Mesendoderm (in vitro differentiated cells): Measurements from ENCODE around the gene ZP2.
"Not testable (repeated sequence)": the region's sequence is repeated elsewhere in the genome, so short reads cannot be mapped to it uniquely, and the experiment has no call there.

Source experiments
- DNase-seq: peaks from one replicate; pipeline ENCODE4 v3.0.0; 2013
- H2AK5ac ChIP-seq: 2 replicates; pipeline ENCODE4 v1.6.1; 2013; ENCODE audit warnings: low read length, inconsistent platforms
- H2BK120ac ChIP-seq: 2 replicates; pipeline ENCODE4 v1.6.1; 2013; ENCODE audit warnings: low read depth, mild to moderate bottlenecking, low read length, moderate library complexity, mixed read lengths
- H2BK15ac ChIP-seq: replicated peaks from 2 replicates; pipeline ENCODE4 v1.6.1; 2013; ENCODE audit warnings: low read depth, mild to moderate bottlenecking, moderate library complexity
- H2BK5ac ChIP-seq: 2 replicates; pipeline ENCODE4 v1.6.1; 2013; ENCODE audit warnings: low read length, inconsistent platforms
- H3K18ac ChIP-seq: 2 replicates; pipeline ENCODE4 v1.6.1; 2013; ENCODE audit warnings: mild to moderate bottlenecking, low read length, mixed read lengths
- H3K23ac ChIP-seq: one replicate; pipeline ENCODE4 v1.6.1; 2013; ENCODE audit warnings: low read length
- H3K27ac ChIP-seq: 2 replicates; pipeline ENCODE4 v1.5.1; 2013; ENCODE audit warnings: low read depth, mild to moderate bottlenecking, inconsistent platforms, low read length, moderate library complexity
- H3K27me3 ChIP-seq: 2 replicates; pipeline ENCODE4 v1.6.1; 2013; ENCODE audit warnings: low read length, control low read depth, mild to moderate bottlenecking, inconsistent platforms; ENCODE audit not compliant: insufficient read depth, poor library complexity
- H3K36me3 ChIP-seq: 2 replicates; pipeline ENCODE4 v1.6.1; 2013; ENCODE audit warnings: low read length, inconsistent platforms; ENCODE audit not compliant: control insufficient read depth, insufficient read depth
- H3K4ac ChIP-seq: one replicate; pipeline ENCODE4 v1.6.1; 2013; ENCODE audit warnings: low read depth, mild to moderate bottlenecking, low read length, moderate library complexity
- H3K4me1 ChIP-seq: 2 replicates; pipeline ENCODE4 v1.6.1; 2013; ENCODE audit warnings: low read depth, low read length, inconsistent platforms; ENCODE audit not compliant: control insufficient read depth
- H3K4me2 ChIP-seq: 2 replicates; pipeline ENCODE4 v1.6.1; 2013; ENCODE audit warnings: low read length
- H3K4me3 ChIP-seq: 2 replicates; pipeline ENCODE4 v1.5.1; 2013; ENCODE audit warnings: mild to moderate bottlenecking, low read length
- H3K56ac ChIP-seq: one replicate; pipeline ENCODE4 v1.6.1; 2013; ENCODE audit warnings: low read length
- H3K79me1 ChIP-seq: 2 replicates; pipeline ENCODE4 v1.6.1; 2013; ENCODE audit warnings: low read length, inconsistent platforms
- H3K79me2 ChIP-seq: 2 replicates; pipeline ENCODE4 v1.6.1; 2013; ENCODE audit warnings: mild to moderate bottlenecking, low read length; ENCODE audit not compliant: control insufficient read depth, insufficient read depth
- H3K9ac ChIP-seq: 2 replicates; pipeline ENCODE4 v1.6.1; 2013; ENCODE audit warnings: low read length, inconsistent platforms
- H4K5ac ChIP-seq: one replicate; pipeline ENCODE4 v1.6.1; 2013; ENCODE audit warnings: low read length
- H4K8ac ChIP-seq: one replicate; pipeline ENCODE4 v1.6.1; 2013; ENCODE audit warnings: low read depth, mild to moderate bottlenecking, control low read depth, low read length, moderate library complexity
- WGBS: extraction: QIAGEN DNeasy Blood & Tissue Kit; methylation state at CpG from one replicate; pipeline ENCODE4 v1.1.7; 2013; ENCODE audit warnings: low lambda C conversion rate, missing lambda C conversion rate; ENCODE audit not compliant: insufficient coverage; ENCODE audit errors: extremely low coverage; 5-methylcytosine and 5-hydroxymethylcytosine counted together

ZP2 gene

GRCh38 chr16:21179983-21180365 is 31.4 kb downstream of the ZP2 start:
- H2BK5ac ChIP-seq = no peak overlapping the region
- H3K4ac ChIP-seq = no peak overlapping the region
- no CpG with 5 or more reads among the region's 3 CpGs for WGBS
- no peak overlapping the region for H2BK15ac ChIP-seq
- no peak for DNase-seq
- H3K9ac ChIP-seq = no peak overlapping the region
- H2AK5ac ChIP-seq = no peak overlapping the region
- H3K27ac ChIP-seq = no peak overlapping the region
- H4K5ac ChIP-seq = no peak overlapping the region
- H3K18ac ChIP-seq = no peak overlapping the region
- H3K4me1 ChIP-seq = no peaks in the 10 kb centered on the region
- H4K8ac ChIP-seq = no peak overlapping the region
- H3K36me3 ChIP-seq = peaks cover 4% of the 10 kb centered on the region
- H3K79me2 ChIP-seq = no peaks in the 10 kb centered on the region
- no peak overlapping the region for H3K56ac ChIP-seq
- H3K27me3 ChIP-seq = no peaks in the 10 kb centered on the region
- H3K79me1 ChIP-seq = no peaks in the 10 kb centered on the region
- H3K23ac ChIP-seq = no peak overlapping the region
- no peak overlapping the region for H2BK120ac ChIP-seq
- no peak overlapping the region for H3K4me3 ChIP-seq
- H3K4me2 ChIP-seq = no peak overlapping the region

- no peaks in the 10 kb centered on the region for H3K79me2 ChIP-seq
- H3K36me3 ChIP-seq = peaks cover 4% of the 10 kb centered on the region
- H2BK120ac ChIP-seq = no peak overlapping the region
- no peaks in the 10 kb centered on the region for H3K79me1 ChIP-seq
- no peak overlapping the region for H2AK5ac ChIP-seq
- H3K23ac ChIP-seq = no peak overlapping the region
- H3K4me1 ChIP-seq = no peaks in the 10 kb centered on the region
- no peak overlapping the region for H3K56ac ChIP-seq
- no peak overlapping the region for H2BK15ac ChIP-seq
- WGBS = no CpG with 5 or more reads among the region's 13 CpGs
- H4K8ac ChIP-seq = no peak overlapping the region
- H3K9ac ChIP-seq = no peak overlapping the region
- H2BK5ac ChIP-seq = no peak overlapping the region
- no peak overlapping the region for H4K5ac ChIP-seq
- no peaks in the 10 kb centered on the region for H3K27me3 ChIP-seq
- H3K27ac ChIP-seq = no peak overlapping the region
- H3K4me3 ChIP-seq = no peak overlapping the region
- H3K18ac ChIP-seq = no peak overlapping the region
- no peak overlapping the region for H3K4me2 ChIP-seq
- H3K4ac ChIP-seq = no peak overlapping the region
- no peak for DNase-seq
These were observed 32.0 kb downstream of the ZP2 start for GRCh38 chr16:21179126-21179982.

GRCh38 chr16:21175397-21175796 is 36.0 kb downstream of the ZP2 start:
- Histone ChIP-seq H3K4me1 (no peaks in the 10 kb centered on the region), H4K8ac (no peak overlapping the region), H2AK5ac (no peak overlapping the region), H3K27me3 (no peaks in the 10 kb centered on the region), H3K4ac (no peak overlapping the region), H3K79me1 (no peaks in the 10 kb centered on the region), H2BK5ac (no peak overlapping the region), H3K79me2 (no peaks in the 10 kb centered on the region), H3K18ac (no peak overlapping the region), H3K4me3 (no peak overlapping the region), H3K27ac (no peak overlapping the region), H4K5ac (no peak overlapping the region), H3K4me2 (no peak overlapping the region), H3K23ac (no peak overlapping the region), H3K9ac (no peak overlapping the region), H2BK15ac (no peak overlapping the region), H2BK120ac (no peak overlapping the region), H3K56ac (no peak overlapping the region), H3K36me3 (no peaks in the 10 kb centered on the region)
- WGBS = no CpG with 5 or more reads among the region's 1 CpG
- no peak for DNase-seq

- H3K56ac ChIP-seq = no peak overlapping the region
These were observed 38.7 kb downstream of the ZP2 start for GRCh38 chr16:21172650-21173049.

GRCh38 chr16:21170116-21170515 is 41.3 kb downstream of the ZP2 start:
- H3K79me1 ChIP-seq, H3K79me2 ChIP-seq, DNase-seq, H2BK120ac ChIP-seq, H3K27me3 ChIP-seq, H2AK5ac ChIP-seq, H3K4me2 ChIP-seq, H3K36me3 ChIP-seq, H2BK5ac ChIP-seq, H3K27ac ChIP-seq, H3K4me3 ChIP-seq, H3K18ac ChIP-seq, H3K23ac ChIP-seq, H3K56ac ChIP-seq, H3K4ac ChIP-seq, H4K8ac ChIP-seq, H3K4me1 ChIP-seq, H3K9ac ChIP-seq, H2BK15ac ChIP-seq, H4K5ac ChIP-seq: not testable (repeated sequence)
- WGBS = no CpG with 5 or more reads among the region's 8 CpGs

More at GRCh38 chr16:21172650-21173049, 38.7 kb downstream of the ZP2 start:
- no peaks in the 10 kb centered on the region for H3K27me3 ChIP-seq
- no peak overlapping the region for H3K18ac ChIP-seq
- no peak overlapping the region for H3K4me2 ChIP-seq
- H4K8ac ChIP-seq = no peak overlapping the region
- no peak overlapping the region for H3K23ac ChIP-seq
- H2BK15ac ChIP-seq = no peak overlapping the region
- WGBS = no CpG with 5 or more reads among the region's 3 CpGs
- H2BK120ac ChIP-seq = no peak overlapping the region
- no peak overlapping the region for H3K4ac ChIP-seq
- H2BK5ac ChIP-seq = no peak overlapping the region
- H3K4me3 ChIP-seq = no peak overlapping the region
- H3K79me1 ChIP-seq = no peaks in the 10 kb centered on the region
- no peak for DNase-seq
- H3K79me2 ChIP-seq = no peaks in the 10 kb centered on the region
- H4K5ac ChIP-seq = no peak overlapping the region
- H3K9ac ChIP-seq = no peak overlapping the region
- no peak overlapping the region for H2AK5ac ChIP-seq
- H3K4me1 ChIP-seq = no peaks in the 10 kb centered on the region
- H3K27ac ChIP-seq = no peak overlapping the region
- H3K36me3 ChIP-seq = no peaks in the 10 kb centered on the region
